Measurements from ENCODE around the gene ECEL1. TPM values are rescaled to one million over a fixed set of nuclear protein-coding genes. Genes with fewer than 3 reads are reported as not detected.

ECEL1 gene
- total and polyA plus RNA-seq, 2 of the 4 experiments (the other 2 are of a cell fraction) = not detected

DNA sequence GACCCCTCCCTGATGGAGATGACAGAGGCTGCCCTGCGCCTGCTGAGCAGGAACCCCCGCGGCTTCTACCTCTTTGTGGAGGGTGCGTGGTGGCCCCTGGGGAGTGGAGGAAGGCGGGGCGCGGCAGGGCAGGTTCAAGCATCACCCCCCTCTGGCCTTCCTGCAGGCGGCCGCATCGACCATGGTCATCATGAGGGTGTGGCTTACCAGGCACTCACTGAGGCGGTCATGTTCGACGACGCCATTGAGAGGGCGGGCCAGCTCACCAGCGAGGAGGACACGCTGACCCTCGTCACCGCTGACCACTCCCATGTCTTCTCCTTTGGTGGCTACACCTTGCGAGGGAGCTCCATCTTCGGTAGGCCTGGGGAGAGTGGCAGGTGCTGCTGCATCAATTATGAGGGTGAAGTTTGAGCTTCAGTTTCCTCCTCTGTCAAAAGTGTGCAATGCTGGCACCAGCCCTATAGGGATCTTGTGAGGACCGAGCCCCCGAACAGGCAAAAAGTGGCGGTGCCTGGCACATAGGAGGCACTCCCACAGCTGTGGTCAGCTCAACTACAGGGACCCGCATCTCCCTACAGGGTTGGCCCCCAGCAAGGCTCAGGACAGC is 29.5 kb downstream of the ECEL1 start:
- no peak overlapping the region for H3K9ac ChIP-seq (ENCODE audit: low read depth, low read length)
- intact Hi-C loops (cut with micrococcal nuclease) (no loop called here), in situ Hi-C loops (cut with MboI; ENCODE audit: low sequenced_read_pairs) (no loop called here), dilution Hi-C loops (cut with HindIII; ENCODE audit: low sequenced_read_pairs, unreplicated experiment) (no loop called here)
- no peak overlapping the region for H3K4me3 ChIP-seq (ENCODE audit: insufficient read depth, low read depth, low read length)
- H2BK5ac ChIP-seq (ENCODE audit: low read depth, low read length, poor library complexity, severe bottlenecking) = no peak overlapping the region
- no peak overlapping the region for H4K8ac ChIP-seq (ENCODE audit: low read depth in 2 of 2, low read length in 2 of 2)
- H3K4me1 ChIP-seq (ENCODE audit: control insufficient read depth, insufficient read depth, low read length) = no peaks in the 10 kb centered on the region
- no peak overlapping the region for H3K27ac ChIP-seq (ENCODE audit: insufficient read depth, low read length)
- ATAC-seq (ENCODE audit: low read depth) = no peak
- ChIA-PET POLR2A (ENCODE audit: unreplicated experiment) (no interaction called here), CTCF (no interaction called here)
- no peak overlapping the region for H4K91ac ChIP-seq (ENCODE audit: insufficient read depth, low read depth, low read length)
- H3K18ac ChIP-seq (ENCODE audit: low read depth, low read length) = no peak overlapping the region
- TF ChIP-seq MXI1 (IDR thresholded peaks at IDR 0.05; ENCODE audit: borderline replicate concordance, low read depth, low read length) = no peak
- no peak for TF ChIP-seq NFE2L2 (IDR thresholded peaks at IDR 0.05; ENCODE audit: low read depth, low read length)
- TF ChIP-seq CEBPB (IDR thresholded peaks at IDR 0.05; ENCODE audit: low read depth, low read length) = no peak
- TF ChIP-seq MAFK (IDR thresholded peaks at IDR 0.05; ENCODE audit: low read depth, low read length) = no peak
- no peak for TF ChIP-seq CHD1 (IDR thresholded peaks at IDR 0.05; ENCODE audit: low read depth, low read length)
- TF ChIP-seq, protein P1, sequence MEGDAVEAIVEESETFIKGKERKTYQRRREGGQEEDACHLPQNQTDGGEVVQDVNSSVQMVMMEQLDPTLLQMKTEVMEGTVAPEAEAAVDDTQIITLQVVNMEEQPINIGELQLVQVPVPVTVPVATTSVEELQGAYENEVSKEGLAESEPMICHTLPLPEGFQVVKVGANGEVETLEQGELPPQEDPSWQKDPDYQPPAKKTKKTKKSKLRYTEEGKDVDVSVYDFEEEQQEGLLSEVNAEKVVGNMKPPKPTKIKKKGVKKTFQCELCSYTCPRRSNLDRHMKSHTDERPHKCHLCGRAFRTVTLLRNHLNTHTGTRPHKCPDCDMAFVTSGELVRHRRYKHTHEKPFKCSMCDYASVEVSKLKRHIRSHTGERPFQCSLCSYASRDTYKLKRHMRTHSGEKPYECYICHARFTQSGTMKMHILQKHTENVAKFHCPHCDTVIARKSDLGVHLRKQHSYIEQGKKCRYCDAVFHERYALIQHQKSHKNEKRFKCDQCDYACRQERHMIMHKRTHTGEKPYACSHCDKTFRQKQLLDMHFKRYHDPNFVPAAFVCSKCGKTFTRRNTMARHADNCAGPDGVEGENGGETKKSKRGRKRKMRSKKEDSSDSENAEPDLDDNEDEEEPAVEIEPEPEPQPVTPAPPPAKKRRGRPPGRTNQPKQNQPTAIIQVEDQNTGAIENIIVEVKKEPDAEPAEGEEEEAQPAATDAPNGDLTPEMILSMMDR (conservative IDR thresholded peaks at IDR 0.05; ENCODE audit: low read depth, low read length) = no peak
- TF ChIP-seq RAD21 (IDR thresholded peaks at IDR 0.05; ENCODE audit: low read length) = no peak
- no peak for TF ChIP-seq POLR2A (IDR thresholded peaks at IDR 0.05; ENCODE audit: low read depth, low read length)
- no peak for TF ChIP-seq RFX5 (IDR thresholded peaks at IDR 0.05; ENCODE audit: low read depth, low read length)
- TF ChIP-seq MAZ (IDR thresholded peaks at IDR 0.05; ENCODE audit: borderline replicate concordance, low read depth, low read length) = no peak
- TF ChIP-seq, protein P2, sequence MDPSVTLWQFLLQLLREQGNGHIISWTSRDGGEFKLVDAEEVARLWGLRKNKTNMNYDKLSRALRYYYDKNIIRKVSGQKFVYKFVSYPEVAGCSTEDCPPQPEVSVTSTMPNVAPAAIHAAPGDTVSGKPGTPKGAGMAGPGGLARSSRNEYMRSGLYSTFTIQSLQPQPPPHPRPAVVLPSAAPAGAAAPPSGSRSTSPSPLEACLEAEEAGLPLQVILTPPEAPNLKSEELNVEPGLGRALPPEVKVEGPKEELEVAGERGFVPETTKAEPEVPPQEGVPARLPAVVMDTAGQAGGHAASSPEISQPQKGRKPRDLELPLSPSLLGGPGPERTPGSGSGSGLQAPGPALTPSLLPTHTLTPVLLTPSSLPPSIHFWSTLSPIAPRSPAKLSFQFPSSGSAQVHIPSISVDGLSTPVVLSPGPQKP (IDR thresholded peaks at IDR 0.05; ENCODE audit: borderline replicate concordance, low read depth, low read length) = no peak
- TF ChIP-seq FOS (IDR thresholded peaks at IDR 0.05; ENCODE audit: low read depth, low read length) = no peak
- no peak for TF ChIP-seq SMC3 (IDR thresholded peaks at IDR 0.05; ENCODE audit: low read depth, low read length)
- TF ChIP-seq, protein P3, sequence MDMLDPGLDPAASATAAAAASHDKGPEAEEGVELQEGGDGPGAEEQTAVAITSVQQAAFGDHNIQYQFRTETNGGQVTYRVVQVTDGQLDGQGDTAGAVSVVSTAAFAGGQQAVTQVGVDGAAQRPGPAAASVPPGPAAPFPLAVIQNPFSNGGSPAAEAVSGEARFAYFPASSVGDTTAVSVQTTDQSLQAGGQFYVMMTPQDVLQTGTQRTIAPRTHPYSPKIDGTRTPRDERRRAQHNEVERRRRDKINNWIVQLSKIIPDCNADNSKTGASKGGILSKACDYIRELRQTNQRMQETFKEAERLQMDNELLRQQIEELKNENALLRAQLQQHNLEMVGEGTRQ (IDR thresholded peaks at IDR 0.05; ENCODE audit: low read depth, low read length) = no peak
- no peak for TF ChIP-seq BHLHE40 (IDR thresholded peaks at IDR 0.05; ENCODE audit: low read depth, low read length)
- no peak for TF ChIP-seq RCOR1 (IDR thresholded peaks at IDR 0.05; ENCODE audit: insufficient replicate concordance, low read length)
- H3K27me3 ChIP-seq (ENCODE audit: control insufficient read depth, insufficient read depth, low read length) = peaks cover 23% of the 10 kb centered on the region; the same call in 1 of the 2 replicates
- H3K36me3 ChIP-seq (ENCODE audit: control insufficient read depth, insufficient read depth, low read length) = no peaks in the 10 kb centered on the region
- H3K56ac ChIP-seq (ENCODE audit: extremely low read depth, insufficient read depth, low read length) = no peak overlapping the region
- H2BK20ac ChIP-seq (ENCODE audit: low read depth, low read length) = no peak overlapping the region
- H4K5ac ChIP-seq (ENCODE audit: low read depth, low read length) = no peak overlapping the region
- no peak overlapping the region for H3K23ac ChIP-seq (ENCODE audit: low read depth, low read length)
- no peaks in the 10 kb centered on the region for H3K9me1 ChIP-seq (ENCODE audit: insufficient read depth, low read length)
- H2AK5ac ChIP-seq (ENCODE audit: low read depth, low read length) = no peak overlapping the region
- no peak overlapping the region for H2AK9ac ChIP-seq (replicated peaks; ENCODE audit: low read depth, low read length, poor library complexity)
- no peak overlapping the region for H2BK120ac ChIP-seq (ENCODE audit: low read depth, low read length)
- 79% methylated on average over 13 of the region's 25 CpGs; no CpG with 5 or more reads in 1 of the 2 experiments for WGBS, 2 experiments (ENCODE audit: extremely low coverage in 2 of 2, insufficient read length in 1 of 2)
- no peak overlapping the region for H3K14ac ChIP-seq (replicated peaks; ENCODE audit: low read depth, low read length)
- no peak overlapping the region for H3K4ac ChIP-seq (ENCODE audit: low read depth, low read length)
- peak overlapping the region; percentile 63 for H2AFZ ChIP-seq (replicated peaks; ENCODE audit: low read length, poor library complexity)
- no peak for DNase-seq
- no TSS peak for BruUV-seq (replicated peaks)
- no peaks in the 10 kb centered on the region for H3K9me3 ChIP-seq (ENCODE audit: control insufficient read depth, insufficient read depth, low read length)
- H3K79me1 ChIP-seq (ENCODE audit: low read depth in 1 of 2, low read length in 2 of 2) = no peaks in the 10 kb centered on the region
- no peak overlapping the region for H3K4me2 ChIP-seq (ENCODE audit: low read depth, low read length)
- no peak overlapping the region for H2BK15ac ChIP-seq (ENCODE audit: low read depth, low read length)
- no peaks in the 10 kb centered on the region for H4K20me1 ChIP-seq (ENCODE audit: insufficient read depth, low read length)
